Muscle of leg (tissue), 16 donors: ENCODE measurements around the gene TMEM154. TPM values are rescaled to one million over a fixed set of nuclear protein-coding genes. Genes with fewer than 3 reads are reported as not detected.

Experiments used
- DNase-seq: peaks from one replicate; pipeline ENCODE4 v3.0.0; 2013
- H3K27ac ChIP-seq: one replicate; pipeline ENCODE4 v1.5.1; 2013; ENCODE audit warnings: mild to moderate bottlenecking, low read length, control low read depth
- H3K27me3 ChIP-seq: one replicate; pipeline ENCODE4 v1.6.1; 2013; ENCODE audit warnings: low read length; ENCODE audit not compliant: control insufficient read depth, insufficient read depth
- H3K36me3 ChIP-seq: one replicate; pipeline ENCODE4 v1.6.1; 2013; ENCODE audit warnings: low read length; ENCODE audit not compliant: control insufficient read depth, insufficient read depth
- H3K4me1 ChIP-seq: one replicate; pipeline ENCODE4 v1.6.1; 2013; ENCODE audit warnings: low read length; ENCODE audit not compliant: control insufficient read depth, insufficient read depth
- H3K4me3 ChIP-seq: one replicate; pipeline ENCODE4 v1.5.1; 2013; ENCODE audit warnings: low read length, control low read depth
- H3K9me3 ChIP-seq: replicated peaks from 2 replicates; pipeline ENCODE4 v1.6.1; 2013; ENCODE audit warnings: low read depth, low read length; ENCODE audit not compliant: control insufficient read depth
- WGBS: methylation state at CpG from one replicate; pipeline ENCODE4 v1.1.5; 2013; ENCODE audit warnings: missing lambda C conversion rate; ENCODE audit not compliant: insufficient coverage; 5-methylcytosine and 5-hydroxymethylcytosine counted together
- long read RNA-seq, 11 donors: transcript quantifications; one replicate each; lab custom pipeline, GENCODE V29; 2026
- polyA plus RNA-seq, 8 donors: library from polyadenylated mRNA; unstranded; fragments of 120-200 nt; gene quantifications; one replicate each; pipeline versions ENCODE4 v1.2.1 to v1.2.3, GENCODE V29; 2013; ENCODE audit warnings: inconsistent platforms in 1 of 8, low replicate concordance in 1 of 8; ENCODE audit not compliant: insufficient read length in 8 of 8, insufficient read depth in 1 of 8
- total RNA-seq: library from RNA; stranded (reverse); fragments of 120-200 nt; gene quantifications from one replicate; pipeline ENCODE4 v1.2.4, GENCODE V29; 2013

The TMEM154 gene, protein sequence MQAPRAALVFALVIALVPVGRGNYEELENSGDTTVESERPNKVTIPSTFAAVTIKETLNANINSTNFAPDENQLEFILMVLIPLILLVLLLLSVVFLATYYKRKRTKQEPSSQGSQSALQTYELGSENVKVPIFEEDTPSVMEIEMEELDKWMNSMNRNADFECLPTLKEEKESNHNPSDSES
- total RNA-seq (0.66 TPM), polyA plus RNA-seq (1 to 10 TPM in 2 of 8 donors, under 1 TPM in 6; 0.15 to 1.9 (median 0.86) TPM)
- long read RNA-seq, donor 1 = 0 reads
- long read RNA-seq, donor 2 = 0 reads
- long read RNA-seq, donor 3 = 0 reads
- long read RNA-seq, donor 4 = 0 reads
- long read RNA-seq, donor 5 = 0 reads
- long read RNA-seq, donor 6 = 0 reads
- long read RNA-seq, donor 7 = 0 reads
- long read RNA-seq, donor 8 = 0 reads
- long read RNA-seq, donor 9 = 0 reads
- long read RNA-seq, donor 10 = 0 reads
- long read RNA-seq, donor 11 = 0 reads

DNA sequence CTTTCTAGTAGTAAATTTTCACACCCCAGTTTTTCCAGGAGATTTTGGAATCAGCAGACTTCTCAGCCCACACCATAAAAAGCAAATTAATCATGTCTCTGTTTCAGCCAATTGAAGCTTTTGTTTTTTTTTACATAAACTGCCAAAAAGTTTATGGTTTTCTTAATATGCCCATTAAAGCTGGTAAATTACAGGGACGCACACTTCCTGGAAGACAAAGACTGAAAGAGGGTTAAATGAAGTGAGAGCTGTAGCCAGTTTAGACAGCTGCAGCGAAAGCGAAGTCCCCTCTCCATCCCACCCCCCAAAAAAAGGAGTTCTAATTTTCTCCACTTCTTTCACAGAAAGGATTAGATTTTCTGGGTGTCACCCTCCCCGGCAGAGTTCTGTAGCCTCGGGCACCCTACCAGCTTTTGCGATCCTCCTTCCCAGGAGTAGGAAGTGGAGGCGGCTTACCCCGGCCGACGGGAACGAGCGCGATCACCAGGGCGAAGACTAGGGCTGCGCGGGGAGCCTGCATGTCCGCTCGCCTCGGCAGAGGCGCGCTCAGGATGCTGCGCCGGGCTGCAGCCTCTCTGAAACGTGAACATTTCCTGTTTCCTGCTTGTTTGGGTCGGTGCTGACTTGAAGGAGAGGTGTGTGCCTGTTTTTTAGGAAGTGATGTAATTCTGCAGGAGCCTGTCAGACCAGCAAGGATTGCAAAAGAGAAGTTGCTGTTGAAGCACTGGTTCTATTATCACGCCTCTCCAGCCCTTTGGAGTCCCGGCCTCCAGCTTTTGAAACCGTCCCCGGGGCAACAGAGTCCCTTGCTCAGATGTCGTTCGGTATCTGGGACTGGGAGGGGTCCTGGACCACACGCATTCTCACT lies at the start of gene TMEM154:
TMEM154 (minus strand) TSS at position 584 of the 868 bp plus-strand sequence; CDS start at position 520, 64 bp downstream.
- WGBS = 5% methylated on average over 28 of the region's 32 CpGs

DNA sequence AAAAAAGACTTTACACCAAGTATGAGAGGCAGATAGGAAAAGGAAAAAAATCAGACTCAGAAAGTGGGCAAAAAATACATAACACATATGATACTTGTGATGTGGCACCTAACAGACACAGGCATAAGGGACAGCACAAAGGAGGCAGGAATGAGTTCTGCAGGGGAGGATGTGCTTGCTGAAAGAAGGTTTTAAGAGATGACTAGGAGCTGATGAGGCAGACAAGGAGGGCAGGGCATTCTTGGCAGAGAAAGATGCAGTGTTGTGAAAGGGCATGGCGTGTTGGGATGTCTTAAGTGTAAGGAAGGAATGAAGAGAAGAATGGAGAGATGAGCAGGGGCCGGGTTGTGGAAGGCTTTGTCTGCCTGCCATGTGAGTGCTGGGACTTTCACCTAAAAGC lies 49.7 kb upstream of the TMEM154 start:
- Histone ChIP-seq H3K36me3 (no peaks in the 10 kb centered on the region), H3K9me3 (no peaks in the 10 kb centered on the region), H3K4me1 (no peaks in the 10 kb centered on the region), H3K4me3 (no peak overlapping the region), H3K27me3 (peaks cover 3% of the 10 kb centered on the region), H3K27ac (no peak overlapping the region)
- WGBS = 29% methylated on average over 2 of the region's 2 CpGs
- DNase-seq = no peak

More for the DNA sequence above, at the start of gene TMEM154:
- H3K27ac ChIP-seq = no peak within 1 kb of the TSS
- H3K9me3 ChIP-seq = no peaks in the 10 kb centered on the region
- no peaks in the 10 kb centered on the region for H3K36me3 ChIP-seq
- H3K4me1 ChIP-seq = peaks cover 7% of the 10 kb centered on the region
- H3K27me3 ChIP-seq = peaks cover 13% of the 10 kb centered on the region
- peak within 1 kb of the TSS; percentile 54 for H3K4me3 ChIP-seq
- DNase-seq = peak; percentile 70

DNA sequence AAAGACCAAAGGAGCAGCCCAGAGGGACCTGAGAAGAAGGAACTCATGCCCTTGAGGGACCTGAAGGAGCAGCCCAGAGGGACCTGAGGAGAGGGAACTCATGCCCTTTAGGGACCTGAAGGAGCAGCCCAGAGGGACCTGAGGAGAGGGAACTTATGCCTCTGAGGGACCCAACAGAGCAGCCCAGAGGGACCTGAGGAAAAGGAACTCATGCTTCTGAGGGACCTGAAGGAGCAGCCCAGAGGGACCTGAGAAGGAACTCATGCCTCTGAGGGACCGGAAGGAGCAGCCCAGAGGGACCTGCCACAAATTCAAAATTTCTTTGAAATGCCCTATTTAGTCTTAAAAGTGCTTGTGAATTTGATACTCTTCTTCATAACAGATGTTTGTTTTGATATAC lies 48.5 kb upstream of the TMEM154 start:
- no peaks in the 10 kb centered on the region for H3K9me3 ChIP-seq
- WGBS = no CpG with 5 or more reads among the region's 1 CpG
- no peak for DNase-seq
- H3K27me3 ChIP-seq = peaks cover 3% of the 10 kb centered on the region
- no peaks in the 10 kb centered on the region for H3K36me3 ChIP-seq
- no peak overlapping the region for H3K4me3 ChIP-seq
- no peak overlapping the region for H3K27ac ChIP-seq
- H3K4me1 ChIP-seq = no peaks in the 10 kb centered on the region

DNA sequence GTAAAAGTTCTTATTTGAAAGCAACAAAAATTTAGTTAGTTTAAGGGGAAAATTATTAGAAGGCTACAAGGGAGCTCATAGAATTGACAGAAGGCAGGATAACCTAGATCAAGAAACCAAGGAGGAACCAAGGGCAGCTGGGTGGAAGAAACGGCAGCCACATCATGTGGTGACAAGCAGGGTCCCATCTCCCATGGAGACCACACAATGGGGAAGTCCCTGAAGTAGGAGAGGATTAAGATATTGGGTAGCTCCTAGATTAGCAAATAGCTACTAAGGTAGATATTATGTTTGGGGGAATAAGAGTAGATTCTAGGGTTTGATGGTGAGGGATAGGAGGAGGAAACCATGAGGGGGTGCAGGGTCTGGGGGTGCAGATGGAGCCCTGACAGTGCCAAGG lies 48.0 kb upstream of the TMEM154 start:
- H3K27ac ChIP-seq = no peak overlapping the region
- H3K27me3 ChIP-seq = peaks cover 3% of the 10 kb centered on the region
- no peaks in the 10 kb centered on the region for H3K4me1 ChIP-seq
- 50% methylated on average over 1 of the region's 1 CpG for WGBS
- H3K4me3 ChIP-seq = no peak overlapping the region
- no peak for DNase-seq
- no peaks in the 10 kb centered on the region for H3K36me3 ChIP-seq
- no peaks in the 10 kb centered on the region for H3K9me3 ChIP-seq

DNA sequence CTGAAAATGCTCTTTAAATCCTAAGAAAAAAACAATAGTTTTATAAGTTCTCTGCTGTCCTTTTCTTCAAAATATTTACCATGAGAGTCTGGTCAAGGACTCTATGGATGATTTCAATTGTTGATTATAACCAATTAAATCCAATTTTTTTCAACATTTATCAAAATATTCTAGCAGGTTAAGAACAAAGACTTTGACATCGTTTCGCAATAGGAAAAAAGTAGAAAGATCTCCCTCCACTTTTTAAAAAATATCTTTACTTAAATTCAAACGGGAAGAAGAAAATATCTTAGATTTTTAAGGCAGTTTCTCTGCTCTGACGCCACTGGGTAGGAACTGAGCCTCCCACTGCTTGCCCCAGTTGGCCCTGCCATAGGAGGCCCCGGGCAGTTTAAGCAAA lies 44.7 kb upstream of the TMEM154 start:
- no peak overlapping the region for H3K27ac ChIP-seq
- no peaks in the 10 kb centered on the region for H3K36me3 ChIP-seq
- no peak for DNase-seq
- no CpG with 5 or more reads among the region's 5 CpGs for WGBS
- no peak overlapping the region for H3K4me3 ChIP-seq
- no peaks in the 10 kb centered on the region for H3K9me3 ChIP-seq
- no peaks in the 10 kb centered on the region for H3K4me1 ChIP-seq
- peaks cover 5% of the 10 kb centered on the region for H3K27me3 ChIP-seq

DNA sequence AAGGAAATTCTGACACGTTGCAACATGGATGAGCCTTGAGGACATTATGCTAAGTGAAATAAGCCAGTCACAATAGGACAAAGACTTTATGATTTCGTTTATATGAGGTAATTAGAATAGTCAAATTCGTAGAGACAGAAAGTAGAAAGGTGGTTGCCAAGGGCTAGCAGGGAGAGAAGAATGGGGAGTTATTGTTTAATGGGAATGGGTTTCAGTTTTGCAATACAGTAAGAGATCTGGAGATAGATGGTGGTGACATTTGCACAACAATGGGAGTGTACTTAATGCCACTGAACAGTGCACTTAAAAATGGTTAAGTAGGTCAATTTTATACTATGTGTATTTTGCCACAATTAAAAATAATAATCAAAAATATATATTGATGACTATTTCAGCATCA lies 43.4 kb upstream of the TMEM154 start:
- Histone ChIP-seq H3K4me3 (no peak overlapping the region), H3K9me3 (no peaks in the 10 kb centered on the region), H3K4me1 (no peaks in the 10 kb centered on the region), H3K36me3 (no peaks in the 10 kb centered on the region), H3K27ac (no peak overlapping the region), H3K27me3 (peaks cover 5% of the 10 kb centered on the region)
- DNase-seq = no peak
- WGBS = 60% methylated on average over 3 of the region's 3 CpGs

DNA sequence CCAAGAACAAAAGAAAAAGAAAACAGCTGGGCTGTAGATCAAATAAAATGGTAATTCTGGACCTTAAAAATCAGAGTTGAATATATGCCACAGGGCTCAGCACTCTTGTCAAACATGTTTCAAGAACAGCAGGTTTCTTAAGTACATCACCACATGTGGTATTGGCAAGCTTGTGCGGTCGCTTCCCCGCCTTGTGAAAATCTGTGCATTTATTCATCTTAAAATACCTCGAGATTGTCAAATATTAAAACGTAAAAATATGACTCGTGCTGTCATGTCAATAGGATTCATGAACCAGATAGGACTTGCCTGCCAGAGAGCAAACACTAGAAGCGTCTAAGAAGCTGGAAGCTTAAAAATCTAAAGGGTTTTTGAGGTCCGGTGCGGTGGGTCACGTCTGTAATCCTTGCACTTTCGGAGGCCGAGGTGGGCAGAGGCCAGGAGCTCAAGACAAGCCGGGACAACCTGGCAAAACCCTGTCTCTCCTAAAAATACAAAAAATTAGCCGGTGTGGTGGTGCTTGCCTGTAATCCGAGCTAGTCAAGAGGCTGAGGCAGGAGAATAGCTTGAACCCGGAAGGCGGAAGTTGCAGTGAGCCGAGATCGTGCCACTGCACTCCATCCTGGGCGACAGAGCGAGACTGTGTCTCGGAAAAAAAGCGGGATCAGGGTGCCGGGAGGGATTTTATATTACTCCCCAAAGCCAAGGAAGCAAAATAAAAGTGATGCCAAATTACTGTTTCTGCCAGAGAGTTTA lies 40.2 kb upstream of the TMEM154 start:
- 25% methylated on average over 19 of the region's 24 CpGs for WGBS
- no peak overlapping the region for H3K4me3 ChIP-seq

DNA sequence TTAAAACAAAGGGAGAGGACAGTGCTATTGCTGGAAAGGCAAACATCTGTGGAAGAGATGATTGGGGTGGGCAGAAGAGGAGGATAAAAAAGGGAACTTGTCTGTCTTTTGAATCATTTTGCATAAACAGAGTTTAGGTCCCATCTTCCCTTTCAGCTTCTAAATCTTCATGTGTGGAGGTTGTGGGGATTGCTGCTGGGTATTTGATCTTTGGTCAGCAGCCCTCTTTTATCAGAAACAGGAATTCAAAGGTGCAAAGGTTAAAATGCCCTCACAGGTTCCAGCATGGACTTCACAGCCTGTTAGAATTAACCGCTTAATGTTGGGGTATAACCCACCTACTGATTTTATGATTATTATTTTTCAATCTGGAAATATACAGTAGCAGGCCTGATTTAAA lies 39.5 kb upstream of the TMEM154 start:
- H3K27me3 ChIP-seq = peaks cover 2% of the 10 kb centered on the region
- H3K4me3 ChIP-seq = no peak overlapping the region
- no peaks in the 10 kb centered on the region for H3K4me1 ChIP-seq
- WGBS = no CpG with 5 or more reads among the region's 1 CpG
- no peak overlapping the region for H3K27ac ChIP-seq
- no peaks in the 10 kb centered on the region for H3K9me3 ChIP-seq
- peak; percentile 13 for DNase-seq
- H3K36me3 ChIP-seq = no peaks in the 10 kb centered on the region

More for the DNA sequence above, 40.2 kb upstream of the TMEM154 start:
- no peaks in the 10 kb centered on the region for H3K4me1 ChIP-seq
- no peak overlapping the region for H3K27ac ChIP-seq
- DNase-seq = peak; percentile 87
- H3K9me3 ChIP-seq = no peaks in the 10 kb centered on the region
- no peaks in the 10 kb centered on the region for H3K36me3 ChIP-seq
- peaks cover 2% of the 10 kb centered on the region for H3K27me3 ChIP-seq

DNA sequence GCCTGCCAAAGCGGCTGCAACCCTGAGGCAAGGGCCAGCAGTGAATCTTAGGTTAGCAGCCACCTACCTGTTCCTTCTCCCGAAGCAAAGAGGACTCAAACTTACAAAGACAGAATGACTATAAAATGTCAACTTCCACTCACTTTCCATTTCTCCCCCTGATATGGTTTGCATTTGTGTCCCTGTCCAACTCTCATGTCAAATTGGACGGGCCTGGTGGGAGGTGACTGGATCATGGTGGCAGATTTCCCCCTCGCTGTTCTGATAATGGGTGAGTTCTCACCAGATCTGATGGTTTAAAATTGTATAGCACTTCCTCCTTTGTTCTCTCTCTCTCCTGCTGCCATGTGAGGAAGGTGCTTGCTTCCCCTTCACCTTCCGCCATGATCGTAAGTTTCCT lies 35.3 kb upstream of the TMEM154 start:
- 91% methylated on average over 4 of the region's 6 CpGs for WGBS
- Histone ChIP-seq H3K4me1 (no peaks in the 10 kb centered on the region), H3K27me3 (peaks cover 2% of the 10 kb centered on the region), H3K9me3 (no peaks in the 10 kb centered on the region), H3K27ac (no peak overlapping the region), H3K36me3 (no peaks in the 10 kb centered on the region), H3K4me3 (no peak overlapping the region)
- no peak for DNase-seq
